Esophagus (tissue), 2 donors: Measurements from ENCODE around the gene RAMP2. TPM values are rescaled to one million over a fixed set of nuclear protein-coding genes. Genes with fewer than 3 reads are reported as not detected.

Experiments used
- H3K27ac ChIP-seq, 2 donors: one replicate each; pipeline ENCODE4 v1.5.1; 2013; ENCODE audit warnings: low read depth in 2 of 2, mild to moderate bottlenecking in 2 of 2, inconsistent platforms in 1 of 2, low read length in 1 of 2, moderate library complexity in 1 of 2
- H3K27me3 ChIP-seq, 2 donors: one replicate each; pipeline ENCODE4 v1.6.1; 2013; ENCODE audit warnings: low read length in 2 of 2, control low read depth in 1 of 2, mild to moderate bottlenecking in 1 of 2; ENCODE audit not compliant: insufficient read depth in 2 of 2, control insufficient read depth in 1 of 2
- H3K36me3 ChIP-seq, 2 donors: one replicate each; pipeline ENCODE4 v1.6.1; 2013; ENCODE audit warnings: low read length in 1 of 2; ENCODE audit not compliant: control insufficient read depth in 2 of 2, insufficient read depth in 2 of 2
- H3K4me1 ChIP-seq, 2 donors: one replicate each; pipeline ENCODE4 v1.6.1; 2013; ENCODE audit warnings: low read length in 1 of 2; ENCODE audit not compliant: control insufficient read depth in 2 of 2, insufficient read depth in 2 of 2
- H3K4me3 ChIP-seq, 2 donors: one replicate each; pipeline ENCODE4 v1.5.1; 2013; ENCODE audit warnings: low read length in 2 of 2, mild to moderate bottlenecking in 2 of 2, low read depth in 1 of 2, moderate library complexity in 1 of 2
- H3K9me3 ChIP-seq, 2 donors: one replicate each; pipeline ENCODE4 v1.6.1; 2013; ENCODE audit warnings: mild to moderate bottlenecking in 2 of 2, low read depth in 1 of 2, low read length in 1 of 2, moderate library complexity in 1 of 2; ENCODE audit not compliant: control insufficient read depth in 2 of 2, insufficient read depth in 1 of 2
- WGBS, 2 donors: extraction: QIAGEN DNeasy Blood & Tissue Kit; methylation state at CpG; one replicate each; pipeline ENCODE4 v1.1.7; 2013; 5-methylcytosine and 5-hydroxymethylcytosine counted together
- polyA plus RNA-seq, 2 donors: library from polyadenylated mRNA; stranded (reverse); fragments of 200-250 nt; gene quantifications; one replicate each; pipeline ENCODE4 v1.2.3, GENCODE V29; 2013
- donor health status: healthy with polysubstance abuse.
- donor health status: Bipolar disorder and iron deficiency.

RAMP2 gene
- polyA plus RNA-seq, 2 donors = 7.5 to 13.5 TPM

- H3K36me3 ChIP-seq = no peaks in the 10 kb centered on the region
- peaks cover 4 to 9% of the 10 kb centered on the region in 2 donors for H3K4me1 ChIP-seq
- H3K27me3 ChIP-seq = peaks cover 0 to 15% of the 10 kb centered on the region in 2 donors
- WGBS, 2 donors = 90 to 91% methylated on average over 10 to 11 of the region's 11 CpGs
- no peak overlapping the region for H3K27ac ChIP-seq
- no peak overlapping the region for H3K4me3 ChIP-seq
- no peaks in the 10 kb centered on the region for H3K9me3 ChIP-seq
Measured at GRCh38 chr17:42787266-42787665, 26.2 kb downstream of the RAMP2 start.

DNA sequence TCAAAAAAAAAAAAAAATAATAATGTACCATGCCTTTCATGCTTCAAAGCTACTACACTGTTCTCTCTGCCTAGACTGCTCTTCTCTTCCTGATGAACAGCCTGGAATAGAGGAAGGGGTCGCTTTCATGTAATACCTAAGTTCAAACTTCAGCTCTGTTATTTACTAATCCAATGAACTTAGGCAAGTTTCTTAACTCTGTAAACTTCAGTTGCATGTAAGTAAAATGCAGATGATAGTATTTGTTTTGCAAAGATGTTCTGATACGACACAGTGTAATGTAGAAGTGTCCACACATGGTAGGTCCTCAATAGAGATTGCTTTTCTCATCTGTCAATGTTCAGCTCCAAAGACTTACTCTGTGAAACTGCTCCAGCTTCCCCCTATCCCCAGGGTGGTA is 30.9 kb downstream of the RAMP2 start:
- no peak overlapping the region for H3K27ac ChIP-seq
- 57 to 63% methylated on average over 2 of the region's 2 CpGs for WGBS, 2 donors

DNA sequence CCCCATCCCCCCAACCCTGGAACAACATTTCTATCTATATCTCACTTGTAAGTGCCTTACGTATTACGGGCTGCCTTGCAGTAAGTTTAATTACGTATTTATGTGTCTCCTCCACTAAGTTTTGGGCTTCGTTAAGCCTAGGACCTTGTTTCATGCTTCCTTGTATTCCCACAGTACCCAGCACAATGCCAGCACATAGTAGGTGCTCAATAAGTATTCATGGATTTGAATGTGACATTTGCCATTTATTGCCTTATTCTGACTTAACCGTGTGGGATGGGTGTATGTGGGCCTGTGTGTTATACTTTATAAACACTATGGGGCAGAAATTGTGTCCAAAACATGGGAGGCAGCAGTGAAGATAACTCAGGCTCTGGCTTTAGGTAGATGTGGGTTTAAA is 31.5 kb downstream of the RAMP2 start:
- Histone ChIP-seq H3K27ac (no peak overlapping the region), H3K9me3 (no peaks in the 10 kb centered on the region), H3K4me1 (peaks cover 1 to 18% of the 10 kb centered on the region in 2 donors), H3K36me3 (peaks cover 0 to 8% of the 10 kb centered on the region in 2 donors), H3K4me3 (no peak overlapping the region), H3K27me3 (no peaks in the 10 kb centered on the region)
- WGBS, 2 donors = 66 to 76% methylated on average over 5 of the region's 5 CpGs

More for the DNA sequence above, 30.9 kb downstream of the RAMP2 start:
- Histone ChIP-seq H3K27me3 (no peaks in the 10 kb centered on the region), H3K36me3 (peaks cover 0 to 8% of the 10 kb centered on the region in 2 donors), H3K4me1 (peaks cover 0 to 13% of the 10 kb centered on the region in 2 donors), H3K4me3 (no peak overlapping the region), H3K9me3 (no peaks in the 10 kb centered on the region)

DNA sequence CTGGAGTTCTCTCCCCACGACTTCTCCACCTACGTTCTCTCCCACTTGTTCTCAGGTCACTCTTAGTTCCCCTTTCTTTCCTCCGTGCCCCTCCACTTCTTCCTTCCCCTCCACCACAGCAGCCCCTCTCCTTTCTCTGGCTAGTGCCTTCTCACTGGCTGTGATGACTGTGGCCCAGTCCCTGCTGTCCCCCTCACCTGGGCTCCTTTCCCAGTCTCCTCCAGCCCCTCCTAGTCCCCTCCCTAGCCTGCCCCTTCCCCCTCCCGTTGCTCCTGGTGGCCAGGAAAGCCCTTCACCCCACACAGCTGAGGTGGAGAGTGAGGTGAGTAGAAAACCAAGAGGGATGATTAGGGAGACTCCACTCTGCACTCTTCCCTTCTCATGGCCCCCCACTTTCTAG is 34.0 kb downstream of the RAMP2 start:
- Histone ChIP-seq H3K4me1 (peaks cover 6 to 25% of the 10 kb centered on the region in 2 donors), H3K36me3 (peaks cover 0 to 8% of the 10 kb centered on the region in 2 donors), H3K4me3 (no peak overlapping the region), H3K27ac (peak overlapping the region; percentile 27 to 75), H3K9me3 (no peaks in the 10 kb centered on the region), H3K27me3 (no peaks in the 10 kb centered on the region)
- WGBS, 2 donors = 64 to 78% methylated on average over 4 of the region's 4 CpGs

GRCh38 chr17:42795465-42795864 is 34.4 kb downstream of the RAMP2 start:
- 82 to 84% methylated on average over 10 of the region's 10 CpGs for WGBS, 2 donors

DNA sequence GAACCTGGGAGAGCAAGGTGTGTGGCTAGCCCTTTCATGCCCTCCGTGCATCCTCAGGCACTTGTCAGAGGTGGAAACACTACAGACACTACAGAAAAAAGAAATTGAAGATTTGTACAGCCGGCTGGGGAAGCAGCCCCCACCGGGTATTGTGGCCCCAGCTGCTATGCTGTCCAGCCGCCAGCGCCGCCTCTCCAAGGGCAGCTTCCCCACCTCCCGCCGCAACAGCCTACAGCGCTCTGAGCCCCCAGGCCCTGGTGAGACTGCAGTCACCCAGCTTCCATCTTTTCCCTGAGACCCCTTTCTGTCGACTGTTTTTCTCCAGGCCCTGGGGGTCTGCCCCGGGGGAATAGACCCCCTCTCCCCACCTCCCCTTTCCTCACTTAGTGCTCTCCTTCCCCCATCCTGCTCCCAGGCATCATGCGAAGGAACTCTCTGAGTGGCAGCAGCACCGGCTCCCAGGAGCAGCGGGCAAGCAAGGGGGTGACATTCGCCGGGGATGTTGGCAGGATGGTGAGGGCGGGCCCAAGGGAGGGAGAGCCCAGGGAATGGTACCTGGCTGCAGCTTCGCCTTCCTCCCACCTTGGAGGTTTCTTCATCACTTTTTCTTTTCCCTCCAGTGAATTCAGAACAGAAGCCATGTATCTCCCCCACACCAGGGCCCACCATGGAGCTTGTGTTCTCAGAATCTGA is 35.2 kb downstream of the RAMP2 start:
- peaks cover 6 to 25% of the 10 kb centered on the region in 2 donors for H3K4me1 ChIP-seq
- H3K9me3 ChIP-seq = no peaks in the 10 kb centered on the region
- WGBS, 2 donors = 91 to 92% methylated on average over 18 of the region's 18 CpGs
- no peak overlapping the region for H3K4me3 ChIP-seq
- peak overlapping the region; percentile 37 to 95 for H3K27ac ChIP-seq
- no peaks in the 10 kb centered on the region for H3K27me3 ChIP-seq
- peaks cover 0 to 8% of the 10 kb centered on the region in 2 donors for H3K36me3 ChIP-seq

More at GRCh38 chr17:42795465-42795864, 34.4 kb downstream of the RAMP2 start:
- H3K9me3 ChIP-seq = no peaks in the 10 kb centered on the region
- peak overlapping the region; percentile 27 to 95 for H3K27ac ChIP-seq
- H3K27me3 ChIP-seq = no peaks in the 10 kb centered on the region
- H3K4me3 ChIP-seq = no peak overlapping the region
- peaks cover 6 to 25% of the 10 kb centered on the region in 2 donors for H3K4me1 ChIP-seq
- peaks cover 0 to 8% of the 10 kb centered on the region in 2 donors for H3K36me3 ChIP-seq

GRCh38 chr17:42797067-42798007 is 36.3 kb downstream of the RAMP2 start:
- H3K4me3 ChIP-seq = peak overlapping the region; percentile 95 to 99
- H3K27me3 ChIP-seq = no peaks in the 10 kb centered on the region
- H3K9me3 ChIP-seq = no peaks in the 10 kb centered on the region
- H3K4me1 ChIP-seq = peaks cover 6 to 25% of the 10 kb centered on the region in 2 donors
- WGBS, 2 donors = 53 to 67% methylated on average over 10 of the region's 10 CpGs
- peak overlapping the region; percentile 76 to 95 for H3K27ac ChIP-seq
- H3K36me3 ChIP-seq = peaks cover 0 to 8% of the 10 kb centered on the region in 2 donors

DNA sequence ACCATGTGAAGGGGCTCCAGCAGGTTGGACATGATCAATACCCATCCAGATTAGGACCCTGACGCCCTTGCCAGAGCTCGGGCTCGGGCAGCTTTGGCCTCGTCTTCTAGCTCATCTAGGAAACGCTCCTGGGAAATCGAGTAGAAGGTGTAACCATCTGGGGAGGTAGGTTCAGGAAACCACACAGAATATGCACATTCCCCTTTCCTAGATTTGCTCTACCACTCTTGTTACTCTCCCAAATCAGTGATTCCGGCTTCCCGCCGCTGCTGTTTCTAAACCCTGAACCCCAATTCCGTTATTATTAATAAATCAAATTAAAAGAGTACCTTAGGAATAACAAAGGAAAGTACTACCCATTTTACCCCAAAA is 37.0 kb downstream of the RAMP2 start:
- Histone ChIP-seq H3K4me1 (peaks cover 6 to 25% of the 10 kb centered on the region in 2 donors), H3K27me3 (no peaks in the 10 kb centered on the region), H3K4me3 (peak overlapping the region; percentile 95 to 99), H3K36me3 (peaks cover 0 to 8% of the 10 kb centered on the region in 2 donors), H3K9me3 (no peaks in the 10 kb centered on the region), H3K27ac (peak overlapping the region; percentile 76 to 95)
- WGBS, 2 donors = 14 to 15% methylated on average over 10 of the region's 10 CpGs
